Mesenchymal stem cell (in vitro differentiated cells and primary cell): ENCODE data around the gene C6orf136.

Experiments
- DNase-seq: peaks from one replicate; pipeline ENCODE4 v3.0.0-alpha.2; 2013
- H2AFZ ChIP-seq: one replicate; pipeline ENCODE4 v1.6.1; 2013; ENCODE audit warnings: low read depth, mild to moderate bottlenecking, control low read depth, inconsistent platforms, low read length, moderate library complexity
- H2AK5ac ChIP-seq: 2 replicates; pipeline ENCODE4 v1.6.1; 2013; ENCODE audit warnings: low read length, moderate library complexity, mild to moderate bottlenecking, inconsistent platforms; ENCODE audit not compliant: severe bottlenecking
- H2BK120ac ChIP-seq: one replicate; pipeline ENCODE4 v1.6.1; 2013; ENCODE audit warnings: low read depth, mild to moderate bottlenecking, inconsistent platforms, low read length, moderate library complexity
- H2BK12ac ChIP-seq, 2 experiments: one replicate each; pipeline ENCODE4 v1.6.1; 2013; ENCODE audit warnings: inconsistent platforms in 2 of 2, low read length in 2 of 2, mild to moderate bottlenecking in 2 of 2, moderate library complexity in 2 of 2, control low read depth in 1 of 2
- H2BK15ac ChIP-seq: one replicate; pipeline ENCODE4 v1.6.1; 2013; ENCODE audit warnings: mild to moderate bottlenecking, low read depth, inconsistent platforms; ENCODE audit not compliant: poor library complexity, severe bottlenecking
- H2BK5ac ChIP-seq: 2 replicates; pipeline ENCODE4 v1.6.1; 2013; ENCODE audit warnings: low read depth, mild to moderate bottlenecking, low read length, control low read depth, inconsistent platforms; ENCODE audit not compliant: poor library complexity, severe bottlenecking
- H3K14ac ChIP-seq, 2 experiments: one replicate each; pipeline ENCODE4 v1.6.1; 2013; ENCODE audit warnings: inconsistent platforms in 2 of 2, low read length in 2 of 2, control low read depth in 1 of 2, mild to moderate bottlenecking in 1 of 2, moderate library complexity in 1 of 2
- H3K18ac ChIP-seq, 2 experiments: one replicate each; pipeline ENCODE4 v1.6.1; 2013; ENCODE audit warnings: inconsistent platforms in 2 of 2, low read length in 2 of 2, control low read depth in 1 of 2, low read depth in 1 of 2, mild to moderate bottlenecking in 1 of 2
- H3K23ac ChIP-seq, 2 experiments: one replicate each; pipeline ENCODE4 v1.6.1; 2013; ENCODE audit warnings: inconsistent platforms in 2 of 2, low read length in 2 of 2, mild to moderate bottlenecking in 2 of 2, moderate library complexity in 2 of 2, control low read depth in 1 of 2
- H3K27ac ChIP-seq: 2 replicates; pipeline ENCODE4 v1.5.1; 2013; ENCODE audit warnings: mild to moderate bottlenecking, moderate library complexity, low read length, control low read depth, inconsistent platforms; ENCODE audit not compliant: poor library complexity, severe bottlenecking
- H3K27me3 ChIP-seq, 2 experiments: 2 replicates each; pipeline versions ENCODE4 v1.6.1 to v1.7.0; 2013; ENCODE audit warnings: low read length in 2 of 2, mild to moderate bottlenecking in 2 of 2, moderate library complexity in 2 of 2, control low read depth in 1 of 2, inconsistent platforms in 1 of 2; ENCODE audit not compliant: control insufficient read depth in 1 of 2, insufficient read depth in 1 of 2
- H3K36me3 ChIP-seq, 2 experiments: 2 replicates each; pipeline versions ENCODE4 v1.6.1 to v1.7.0; 2013; ENCODE audit warnings: low read length in 2 of 2, control low read depth in 1 of 2, inconsistent platforms in 1 of 2, low read depth in 1 of 2, mild to moderate bottlenecking in 1 of 2; ENCODE audit not compliant: insufficient read depth in 2 of 2, control insufficient read depth in 1 of 2
- H3K4ac ChIP-seq, 2 experiments: one replicate each; pipeline ENCODE4 v1.6.1; 2013; ENCODE audit warnings: inconsistent platforms in 2 of 2, low read length in 2 of 2, mild to moderate bottlenecking in 2 of 2, moderate library complexity in 2 of 2, control low read depth in 1 of 2, low read depth in 1 of 2
- H3K4me1 ChIP-seq: 2 replicates; pipeline ENCODE4 v1.6.1; 2013; ENCODE audit warnings: low read depth, low read length, control low read depth; ENCODE audit not compliant: control insufficient read depth, insufficient read depth
- H3K4me2 ChIP-seq: 2 replicates; pipeline ENCODE4 v1.6.1; 2013; ENCODE audit warnings: low read length, mild to moderate bottlenecking, inconsistent platforms; ENCODE audit not compliant: poor library complexity, severe bottlenecking
- H3K4me3 ChIP-seq, 2 experiments: 2 replicates each; pipeline versions ENCODE4 v1.5.1 to v1.7.0; 2013; ENCODE audit warnings: low read length in 2 of 2, mild to moderate bottlenecking in 2 of 2, control low read depth in 1 of 2, low read depth in 1 of 2; ENCODE audit not compliant: insufficient read depth in 1 of 2
- H3K79me1 ChIP-seq: replicated peaks from 2 replicates; pipeline ENCODE4 v1.6.1; 2013; ENCODE audit warnings: mild to moderate bottlenecking, control low read depth, low read length, inconsistent platforms; ENCODE audit not compliant: poor library complexity, severe bottlenecking
- H3K9ac ChIP-seq: 2 replicates; pipeline ENCODE4 v1.7.0; 2013; ENCODE audit warnings: mild to moderate bottlenecking, low read length, moderate library complexity
- H3K9me3 ChIP-seq: 2 replicates; pipeline ENCODE4 v1.7.0; 2013; ENCODE audit warnings: mild to moderate bottlenecking, low read length; ENCODE audit not compliant: control insufficient read depth
- H4K8ac ChIP-seq: one replicate; pipeline ENCODE4 v1.6.1; 2013; ENCODE audit warnings: inconsistent platforms, mild to moderate bottlenecking, low read length, moderate library complexity
- H4K91ac ChIP-seq: one replicate; pipeline ENCODE4 v1.6.1; 2013; ENCODE audit warnings: mild to moderate bottlenecking, low read length, inconsistent platforms
- WGBS: methylation state at CpG from one replicate; pipeline ENCODE4 v1.1.7; 2013; ENCODE audit warnings: mixed read lengths; 5-methylcytosine and 5-hydroxymethylcytosine counted together

The C6orf136 gene

DNA sequence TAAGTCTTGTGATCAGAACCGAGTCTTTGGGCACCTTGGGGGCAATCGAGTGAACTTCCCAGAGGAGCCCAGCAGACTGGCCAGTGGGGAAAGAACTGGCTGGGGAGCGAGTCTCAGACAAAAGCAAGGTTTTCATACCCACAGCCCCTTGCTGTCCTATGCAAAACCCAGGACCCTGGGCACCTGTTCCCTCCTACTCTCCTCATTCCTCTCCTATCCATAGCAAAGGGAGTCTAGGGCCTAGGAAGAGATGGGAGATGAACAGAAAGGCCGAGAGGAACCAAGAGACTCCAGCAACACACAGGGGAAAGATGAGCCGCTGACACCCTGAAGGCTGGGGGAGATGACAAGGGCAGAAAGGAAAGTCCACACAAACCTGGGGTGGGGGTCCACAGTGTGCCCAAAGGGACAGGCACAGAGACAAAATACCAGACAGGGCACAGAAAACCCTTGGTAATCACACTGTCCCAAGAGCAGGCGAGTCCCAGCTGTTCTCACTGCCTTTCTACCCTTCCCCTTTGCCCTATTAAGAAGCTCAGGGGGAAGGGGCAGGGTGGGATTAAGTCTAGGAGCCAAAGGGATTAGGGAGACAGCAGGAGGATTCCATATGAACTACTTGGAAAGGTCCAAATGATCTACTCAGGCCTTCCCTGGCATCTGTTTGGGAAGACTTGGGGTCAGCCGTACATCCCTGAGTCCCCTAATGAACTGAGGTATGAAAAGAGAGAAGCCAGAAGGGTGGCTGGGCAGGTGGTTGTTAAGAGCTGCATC lies 33.0 kb downstream of the C6orf136 start:
- Histone ChIP-seq H4K91ac (no peak overlapping the region), H3K4me1 (peaks cover 21% of the 10 kb centered on the region), H3K9ac (peak overlapping the region; percentile 83), H3K4me3 (peak overlapping the region in 1 of 2 experiments; percentile 70), H2BK5ac (no peak overlapping the region), H3K4me2 (peak overlapping the region; percentile 61), H4K8ac (no peak overlapping the region), H2BK12ac (no peak overlapping the region), H3K27ac (peak overlapping the region; percentile 54), H3K9me3 (no peaks in the 10 kb centered on the region), H3K14ac (no peak overlapping the region), H3K23ac (no peak overlapping the region), H3K27me3 (no peaks in the 10 kb centered on the region), H3K18ac (no peak overlapping the region), H2AK5ac (no peak overlapping the region), H3K36me3 (peaks cover 56% of the 10 kb centered on the region in 2 experiments), H2AFZ (no peak overlapping the region), H3K79me1 (peaks cover 3% of the 10 kb centered on the region), H2BK15ac (peak overlapping the region; percentile 8), H2BK120ac (no peak overlapping the region), H3K4ac (no peak overlapping the region)
- no peak for DNase-seq
- 74% methylated on average over 5 of the region's 7 CpGs for WGBS

DNA sequence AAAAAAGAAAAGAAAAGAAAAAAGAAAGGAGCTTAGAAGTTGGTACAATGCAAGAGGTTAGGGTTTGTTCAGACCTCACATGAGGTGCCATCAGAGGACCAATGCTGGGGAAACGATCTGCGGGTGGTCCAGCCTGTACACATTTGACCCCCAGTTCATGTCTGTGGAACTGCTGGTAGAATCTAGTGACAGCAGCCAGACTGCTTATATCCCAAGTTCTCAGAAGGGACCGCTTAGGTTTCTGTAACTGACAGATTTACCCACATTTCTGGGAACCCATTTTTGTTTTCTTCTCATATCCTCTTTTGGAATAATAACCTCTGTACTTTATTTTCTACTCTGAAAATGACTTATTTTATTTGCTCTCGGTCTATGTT lies 34.8 kb downstream of the C6orf136 start:
- DNase-seq: no peak
- H3K36me3 ChIP-seq: peaks cover 49 to 52% of the 10 kb centered on the region in 2 experiments
- no peak overlapping the region for H3K4ac ChIP-seq
- peak overlapping the region; percentile 95 for H3K9ac ChIP-seq
- peak overlapping the region; percentile 91 for H3K4me2 ChIP-seq
- H4K8ac ChIP-seq: no peak overlapping the region
- H2BK12ac ChIP-seq: no peak overlapping the region
- no peak overlapping the region for H2BK120ac ChIP-seq
- H3K27me3 ChIP-seq: no peaks in the 10 kb centered on the region
- H2AK5ac ChIP-seq: no peak overlapping the region
- H3K27ac ChIP-seq: peak overlapping the region; percentile 98
- H4K91ac ChIP-seq: no peak overlapping the region
- H2BK15ac ChIP-seq: no peak overlapping the region
- H3K18ac ChIP-seq: peak overlapping the region in 1 of 2 experiments; percentile 42
- H3K4me1 ChIP-seq: peaks cover 23% of the 10 kb centered on the region
- H3K4me3 ChIP-seq: peak overlapping the region in 1 of 2 experiments; percentile 93
- no peak overlapping the region for H3K23ac ChIP-seq
- 37% methylated on average over 4 of the region's 4 CpGs for WGBS
- no peaks in the 10 kb centered on the region for H3K79me1 ChIP-seq
- no peak overlapping the region for H2BK5ac ChIP-seq
- H3K9me3 ChIP-seq: no peaks in the 10 kb centered on the region
- H2AFZ ChIP-seq: no peak overlapping the region
- H3K14ac ChIP-seq: no peak overlapping the region

DNA sequence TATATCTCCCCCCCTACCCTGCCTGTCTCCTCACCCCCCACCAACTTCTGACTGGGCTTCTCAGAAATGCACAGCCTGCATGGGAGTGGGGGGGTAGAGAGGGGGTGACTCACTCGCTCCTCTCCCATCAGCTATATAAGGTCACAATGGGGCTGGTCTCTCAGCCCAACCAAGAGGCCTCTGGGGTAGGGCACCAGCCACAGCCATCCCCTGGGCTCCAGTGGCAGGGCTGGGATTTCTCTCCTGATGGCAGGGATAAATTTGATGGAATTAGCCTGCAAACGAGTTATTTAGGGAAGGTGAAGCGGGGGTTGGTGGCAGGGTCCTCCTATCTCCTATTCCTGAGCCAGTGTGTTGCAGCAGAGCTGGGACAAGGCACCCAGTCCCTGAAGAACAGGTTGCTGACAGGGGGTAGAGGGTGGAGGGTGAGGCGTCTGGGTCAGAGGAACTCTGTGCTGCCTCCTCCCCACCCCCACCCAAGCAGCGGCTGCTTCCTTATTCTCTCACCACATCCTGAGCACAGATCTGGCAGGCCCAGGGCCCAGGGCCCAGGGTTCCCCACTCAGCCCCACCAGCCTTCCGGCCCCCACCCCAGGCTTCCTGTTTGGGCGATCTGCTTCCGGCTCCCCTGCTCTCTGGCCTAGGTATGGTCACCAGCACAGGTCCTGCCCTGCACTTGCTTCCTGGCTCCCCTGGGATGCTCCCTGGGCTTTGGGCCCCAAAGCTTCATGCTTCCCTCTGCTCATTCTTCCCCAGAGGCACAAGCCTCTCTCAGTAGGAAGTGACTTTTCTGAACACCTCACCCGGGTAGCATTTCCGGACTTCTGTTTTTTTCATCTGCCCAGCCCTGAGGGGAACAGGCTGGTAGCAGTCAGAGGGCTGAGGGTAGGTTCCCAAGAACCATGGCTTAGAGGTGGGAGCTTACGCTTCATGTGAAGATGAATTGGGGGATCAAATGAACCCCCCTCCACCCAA lies 35.5 kb downstream of the C6orf136 start:
- Histone ChIP-seq H2BK5ac (peak overlapping the region; percentile 90), H4K8ac (peak overlapping the region; percentile 60), H3K23ac (no peak overlapping the region), H4K91ac (peak overlapping the region; percentile 44), H3K9ac (peak overlapping the region; percentile 95), H3K27me3 (no peaks in the 10 kb centered on the region), H2BK120ac (no peak overlapping the region), H3K27ac (peak overlapping the region; percentile 98), H3K36me3 (peaks cover 42 to 46% of the 10 kb centered on the region in 2 experiments), H2BK12ac (peak overlapping the region in 1 of 2 experiments; percentile 56), H2BK15ac (peak overlapping the region; percentile 19), H3K14ac (peak overlapping the region in 1 of 2 experiments; percentile 48), H3K4me1 (peaks cover 23% of the 10 kb centered on the region), H3K79me1 (no peaks in the 10 kb centered on the region), H3K4me3 (peak overlapping the region; percentile 70 to 93), H3K18ac (peak overlapping the region; percentile 4 to 84), H2AK5ac (peak overlapping the region; percentile 88), H3K4ac (peak overlapping the region; percentile 28 to 91), H2AFZ (no peak overlapping the region), H3K4me2 (peak overlapping the region; percentile 91), H3K9me3 (no peaks in the 10 kb centered on the region)
- under 1% methylated on average over 8 of the region's 11 CpGs for WGBS
- DNase-seq: peak; percentile 93
